Panc1 (cell line): Measurements from ENCODE around the gene PNMA8A. TPM values are rescaled to one million over a fixed set of nuclear protein-coding genes. Genes with fewer than 3 reads are reported as not detected.

Experiments used
- ATAC-seq: fragments of 200-7000 bp; cut with Tn5 transposase; 2 replicates; pipeline ENCODE4 v1.9.1; 2020; ENCODE audit warnings: mild to moderate bottlenecking, moderate library complexity
- BruUV-seq: library from RNA; stranded (reverse); fragments of 400-500 nt; replicated peaks from 2 replicates; lab custom pipeline; 2021; lab: Mats Ljungman, UMichigan
- CTCF ChIA-PET: fragments of 300-600 bp; sonication (Branson Sonifier 250); formaldehyde crosslinking; loops from one replicate; lab custom pipeline; 2022; ENCODE audit warnings: antibody characterized with exemption; lab: Charles Lee
- POLR2A ChIA-PET: fragments of 300-600 bp; sonication (Branson Sonifier 250); formaldehyde crosslinking; loops from one replicate; lab custom pipeline; 2022; ENCODE audit warnings: antibody characterized with exemption; lab: Charles Lee
- DNase-seq: peaks from one replicate; pipeline ENCODE4 v3.0.0-alpha.2; 2010; ENCODE audit warnings: low read depth, low spot score
- H3K27ac ChIP-seq: 2 replicates; pipeline ENCODE4 v1.5.1; 2011; ENCODE audit warnings: mild to moderate bottlenecking, low read length, inconsistent platforms
- H3K27me3 ChIP-seq: fragments of 200-500 bp; sonication (Bioruptor generic); 2 replicates; pipeline ENCODE4 v1.6.0; 2014; ENCODE audit warnings: low read length, inconsistent platforms; ENCODE audit not compliant: control insufficient read depth, insufficient read depth
- H3K36me3 ChIP-seq: fragments of 200-500 bp; sonication (Bioruptor generic); 2 replicates; pipeline ENCODE4 v1.5.1; 2014; ENCODE audit warnings: inconsistent platforms, mild to moderate bottlenecking, low read length, moderate library complexity; ENCODE audit not compliant: control insufficient read depth, insufficient read depth
- H3K4me1 ChIP-seq: 2 replicates; pipeline ENCODE4 v1.5.1; 2011; ENCODE audit warnings: inconsistent platforms, mild to moderate bottlenecking, low read length, moderate library complexity; ENCODE audit not compliant: control insufficient read depth, insufficient read depth
- H3K4me3 ChIP-seq, 2 experiments: 2 replicates each; pipeline ENCODE4 v1.5.1; 2011 to 2012; ENCODE audit warnings: low read depth in 2 of 2, low read length in 2 of 2, mild to moderate bottlenecking in 2 of 2, inconsistent platforms in 1 of 2, moderate library complexity in 1 of 2
- H3K9me3 ChIP-seq: fragments of 200-500 bp; sonication (Bioruptor generic); 2 replicates; pipeline ENCODE4 v1.5.1; 2014; ENCODE audit warnings: low read depth, mild to moderate bottlenecking, inconsistent platforms, low read length, moderate library complexity; ENCODE audit not compliant: control insufficient read depth, insufficient read depth
- CTCF ChIP-seq: fragments of 450-650 bp; IDR thresholded peaks from 2 replicates; pipeline ENCODE4 v1.5.1; 2017; ENCODE audit warnings: mild to moderate bottlenecking
- POLR2AphosphoS5 ChIP-seq: IDR thresholded peaks from 2 replicates; pipeline ENCODE4 v1.6.1; 2012; ENCODE audit warnings: mild to moderate bottlenecking, low read depth, low read length, moderate library complexity
- REST ChIP-seq, 2 experiments: IDR thresholded peaks; 2 replicates each; pipeline ENCODE4 v1.6.1; 2011 to 2012; ENCODE audit warnings: low read depth in 2 of 2, control low read depth in 1 of 2, low read length in 1 of 2, mild to moderate bottlenecking in 1 of 2, moderate library complexity in 1 of 2; ENCODE audit not compliant: insufficient read depth in 1 of 2
- SIN3A ChIP-seq: IDR thresholded peaks from 2 replicates; pipeline ENCODE4 v1.6.1; 2012; ENCODE audit warnings: low read depth, mild to moderate bottlenecking, low read length, moderate library complexity, borderline replicate concordance; ENCODE audit not compliant: insufficient read depth
- TCF7L2 ChIP-seq: IDR thresholded peaks from 2 replicates; pipeline ENCODE4 v1.6.1; 2011; ENCODE audit warnings: mild to moderate bottlenecking, low read depth, low read length, inconsistent platforms
- in situ Hi-C: cut with HindIII; loops from 2 replicates; pipeline ENCODE4 v1.10.0; 2016; ENCODE audit warnings: low sequenced_read_pairs, low pct_unique_long_range_greater_than_20kb
- intact Hi-C: fragments of 100-400 bp; cut with micrococcal nuclease; formaldehyde crosslinking; loops from one replicate; pipeline ENCODE4 v1.10.0; 2022; ENCODE audit not compliant: unreplicated experiment
- total RNA-seq: library from RNA; stranded (reverse); gene quantifications from one replicate; pipeline ENCODE4 v1.2.1, GENCODE V29; 2021; ENCODE audit not compliant: unreplicated experiment

The PNMA8A gene
- total RNA-seq, 1 experiment from 2014 or later, result not detected

- intact Hi-C loops, result no loop called here
- no TSS peak for BruUV-seq
- Histone ChIP-seq H3K4me1 (no peaks in the 10 kb centered on the region), H3K4me3 (no peak overlapping the region), H3K27ac (no peak overlapping the region), H3K36me3 (no peaks in the 10 kb centered on the region), H3K27me3 (no peaks in the 10 kb centered on the region), H3K9me3 (no peaks in the 10 kb centered on the region)
- POLR2A ChIA-PET, result no interaction called here
- no peak for DNase-seq
- in situ Hi-C loops, result no loop called here
- ATAC-seq, result no peak
- CTCF ChIA-PET, result interaction anchor here (0.6 kb wide), 1 partner anchor 102 kb away, joined by 3 read pairs; no protein-coding TSS in a partner anchor
- TF ChIP-seq CTCF (no peak), TCF7L2 (no peak), REST (IDR thresholded peaks at IDR 0.05; ENCODE audit: insufficient read depth in 1 of 2, low read depth in 2 of 2, low read length in 1 of 2) (no peak), POLR2AphosphoS5 (no peak), SIN3A (no peak)
These were observed 11.3 kb downstream of the PNMA8A start for GRCh38 chr19:46460055-46460454.

- in situ Hi-C loops (no loop called here), intact Hi-C loops (no loop called here)
- POLR2A ChIA-PET, result no interaction called here
- Histone ChIP-seq H3K27me3 (no peaks in the 10 kb centered on the region), H3K27ac (no peak overlapping the region), H3K4me3 (no peak overlapping the region), H3K36me3 (no peaks in the 10 kb centered on the region), H3K4me1 (no peaks in the 10 kb centered on the region), H3K9me3 (no peaks in the 10 kb centered on the region)
- BruUV-seq, result no TSS peak
- TF ChIP-seq TCF7L2 (no peak), REST (IDR thresholded peaks at IDR 0.05; ENCODE audit: insufficient read depth in 1 of 2, low read depth in 2 of 2, low read length in 1 of 2) (no peak), SIN3A (no peak), POLR2AphosphoS5 (no peak), CTCF (no peak)
- DNase-seq, result no peak
- no peak for ATAC-seq
- CTCF ChIA-PET, result no interaction called here
These were observed 14.4 kb downstream of the PNMA8A start for GRCh38 chr19:46456930-46457329.
